Choroid plexus epithelial cell (primary cell): ENCODE measurements around the gene SPATA32.

Source experiments
- DNase-seq: peaks from one replicate; pipeline ENCODE4 v3.0.0-alpha.2; 2010; ENCODE audit warnings: low read depth
- H3K4me3 ChIP-seq: 2 replicates; pipeline ENCODE4 v1.5.1; 2011; ENCODE audit warnings: low read depth, mild to moderate bottlenecking, control low read depth, low read length, moderate library complexity
- CTCF ChIP-seq: conservative IDR thresholded peaks from 2 replicates; pipeline ENCODE4 v1.5.1; 2011; ENCODE audit warnings: low read depth, mild to moderate bottlenecking, control low read depth, inconsistent platforms, low read length, moderate library complexity

Gene SPATA32

GRCh38 chr17:45244725-45245656 lies 16.9 kb downstream of the SPATA32 start:
- no peak for TF ChIP-seq CTCF
- DNase-seq = no peak
- H3K4me3 ChIP-seq = no peak overlapping the region

DNA sequence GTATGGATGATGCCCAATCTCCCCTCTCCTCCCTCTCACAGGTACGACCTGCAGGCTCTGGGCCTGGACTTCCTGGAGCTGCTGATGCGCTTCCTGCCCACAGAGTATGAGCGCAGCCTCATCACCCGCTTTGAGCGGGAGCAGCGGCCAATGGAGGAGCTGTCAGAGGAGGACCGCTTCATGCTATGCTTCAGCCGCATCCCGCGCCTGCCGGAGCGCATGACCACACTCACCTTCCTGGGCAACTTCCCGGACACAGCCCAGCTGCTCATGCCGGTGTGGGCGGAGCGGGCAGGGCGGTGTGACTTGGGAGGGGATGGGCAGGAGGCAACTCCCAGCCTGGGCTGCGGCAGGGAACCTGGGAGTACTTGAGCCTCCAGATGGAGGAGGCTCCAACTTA lies 18.1 kb downstream of the SPATA32 start:
- DNase-seq = no peak
- no peak overlapping the region for H3K4me3 ChIP-seq
- TF ChIP-seq CTCF = no peak

DNA sequence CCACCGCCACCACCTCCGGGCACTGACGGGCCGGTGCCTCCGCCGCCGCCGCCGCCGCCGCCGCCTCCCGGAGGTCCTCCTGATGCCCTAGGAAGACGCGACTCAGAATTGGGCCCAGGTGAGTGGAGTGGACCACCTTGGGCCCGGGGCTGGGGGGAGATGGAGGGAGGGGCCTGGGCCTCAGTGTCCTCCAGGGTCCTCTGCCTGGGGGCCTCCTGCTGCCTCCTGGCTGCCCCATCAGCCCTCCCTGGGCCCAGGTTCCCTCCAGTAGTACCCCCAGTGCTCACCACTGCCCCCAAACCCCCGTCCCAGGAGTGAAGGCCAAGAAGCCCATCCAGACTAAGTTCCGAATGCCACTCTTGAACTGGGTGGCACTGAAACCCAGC lies 19.9 kb downstream of the SPATA32 start:
- no peak for DNase-seq
- TF ChIP-seq CTCF = no peak
- H3K4me3 ChIP-seq = no peak overlapping the region

DNA sequence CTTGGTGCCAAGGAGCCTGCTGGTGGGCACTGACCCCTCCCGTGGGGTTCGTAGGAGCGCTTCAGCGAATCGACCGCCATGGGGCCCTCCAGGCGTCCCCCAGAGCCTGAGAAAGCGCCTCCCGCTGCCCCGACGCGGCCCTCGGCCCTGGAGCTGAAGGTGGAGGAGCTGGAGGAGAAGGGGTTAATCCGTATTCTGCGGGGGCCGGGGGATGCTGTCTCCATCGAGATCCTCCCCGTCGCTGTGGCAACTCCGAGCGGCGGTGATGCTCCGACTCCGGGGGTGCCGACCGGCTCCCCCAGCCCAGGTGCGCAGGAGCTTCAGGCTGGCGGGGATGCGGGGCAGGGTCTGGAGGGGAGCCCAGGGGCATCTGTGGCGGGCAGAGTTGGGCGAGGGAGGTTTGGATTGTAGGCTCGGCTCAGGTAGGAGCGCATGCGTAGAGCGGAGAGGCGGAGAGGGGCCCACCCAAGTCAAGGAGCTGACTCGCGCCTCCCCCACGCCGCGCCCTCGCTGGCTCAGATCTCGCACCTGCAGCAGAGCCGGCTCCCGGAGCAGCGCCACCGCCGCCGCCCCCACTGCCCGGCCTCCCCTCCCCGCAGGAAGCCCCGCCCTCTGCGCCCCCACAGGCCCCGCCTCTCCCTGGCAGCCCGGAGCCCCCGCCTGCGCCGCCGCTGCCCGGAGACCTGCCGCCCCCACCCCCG lies 20.4 kb downstream of the SPATA32 start:
- H3K4me3 ChIP-seq = peak overlapping the region; percentile 45

DNA sequence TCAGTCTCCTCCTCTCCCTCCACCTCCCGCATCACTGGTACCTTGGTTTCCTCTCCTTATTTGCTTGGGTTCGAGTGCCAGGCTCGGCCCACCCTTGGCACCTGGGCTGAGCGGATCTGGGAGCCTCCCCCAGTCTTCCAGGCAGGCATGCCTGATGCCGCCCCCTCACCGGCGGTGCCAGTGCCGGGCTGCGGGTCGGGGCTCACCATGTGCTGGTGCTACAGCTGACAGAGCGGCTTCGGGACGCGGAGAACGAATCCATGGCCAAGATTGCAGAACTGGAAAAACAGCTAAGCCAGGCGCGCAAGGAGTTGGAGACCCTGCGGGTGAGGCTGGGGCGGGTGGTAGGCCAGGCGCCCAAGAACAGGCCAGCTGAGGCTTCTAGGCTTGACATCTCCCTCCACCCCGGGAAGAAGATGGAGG lies 21.0 kb downstream of the SPATA32 start:
- no peak for DNase-seq
- H3K4me3 ChIP-seq = peak overlapping the region; percentile 8
- TF ChIP-seq CTCF = no peak

More for the DNA sequence above, 20.4 kb downstream of the SPATA32 start:
- TF ChIP-seq CTCF = no peak
- no peak for DNase-seq

- no peak for DNase-seq
- no peak for TF ChIP-seq CTCF
- H3K4me3 ChIP-seq = no peak overlapping the region
Measured at GRCh38 chr17:45238155-45238774, 23.6 kb downstream of the SPATA32 start.
